Kidney (tissue), 14 donors: ENCODE measurements around the gene CCDC146. TPM values are rescaled to one million over a fixed set of nuclear protein-coding genes. Genes with fewer than 3 reads are reported as not detected.

Experiments used
- DNase-seq, 5 donors: peaks; one replicate each; pipeline ENCODE4 v3.0.0-alpha.2; 2013 to 2020
- FAIRE-seq: peaks from 2 replicates; lab custom pipeline; 2012; peaks lifted over from hg19 to GRCh38; lab: Jason Lieb, UNC
- H3K27ac ChIP-seq, 2 donors: one replicate each; pipeline ENCODE4 v1.7.0; 2013; ENCODE audit warnings: low read depth in 2 of 2, low read length in 2 of 2, inconsistent platforms in 1 of 2
- H3K27me3 ChIP-seq: one replicate; pipeline ENCODE4 v1.7.1; 2013; ENCODE audit warnings: low read length, inconsistent platforms; ENCODE audit not compliant: control insufficient read depth, insufficient read depth
- H3K36me3 ChIP-seq, 3 donors: one replicate each; pipeline versions ENCODE4 v1.7.0 to v1.7.1; 2013; ENCODE audit warnings: low read length in 3 of 3, control low read depth in 1 of 3, inconsistent platforms in 1 of 3; ENCODE audit not compliant: insufficient read depth in 3 of 3, control insufficient read depth in 2 of 3
- H3K4me1 ChIP-seq, 3 donors: one replicate each; pipeline versions ENCODE4 v1.7.0 to v1.7.1; 2013; ENCODE audit warnings: low read length in 3 of 3, inconsistent platforms in 1 of 3, low read depth in 1 of 3; ENCODE audit not compliant: control insufficient read depth in 2 of 3, insufficient read depth in 2 of 3
- H3K4me3 ChIP-seq, 3 donors: one replicate each; pipeline versions ENCODE4 v1.7.0 to v1.8.1; 2013; ENCODE audit warnings: low read length in 3 of 3, control low read depth in 1 of 3, inconsistent platforms in 1 of 3
- H3K9ac ChIP-seq, 3 donors: one replicate each; pipeline versions ENCODE4 v1.7.0 to v1.7.1; 2013; ENCODE audit warnings: low read length in 3 of 3, control low read depth in 1 of 3, inconsistent platforms in 1 of 3
- H3K9me3 ChIP-seq, 3 donors: one replicate each; pipeline versions ENCODE4 v1.7.0 to v1.7.1; 2013; ENCODE audit warnings: low read length in 3 of 3, control low read depth in 1 of 3, inconsistent platforms in 1 of 3; ENCODE audit not compliant: control insufficient read depth in 2 of 3, insufficient read depth in 1 of 3
- intact Hi-C: fragments of 100-400 bp; cut with DNase I; formaldehyde crosslinking; loops from one replicate; pipeline ENCODE4 v1.11.1; 2022
- polyA plus RNA-seq: library from polyadenylated mRNA; stranded (reverse); fragments of 350-450 nt; fragmentation: Illumina TruSeq; extraction: RNeasy Lipid Tissue Mini Kit (QIAGEN cat#74804); gene quantifications from one replicate; pipeline ENCODE4 v1.2.3, GENCODE V29; 2014; ENCODE audit warnings: low read depth, low replicate concordance; ENCODE audit not compliant: insufficient read depth
- total RNA-seq: library from RNA; stranded (reverse); fragmentation: NEBNext Ultra II Directional; extraction: Animal tissue kit (Norgen Biotek cat#: 25700); gene quantifications from one replicate; pipeline ENCODE4 v1.2.1, GENCODE V29; 2021
- TF ChIP-seq, protein P1 (sequence below): IDR thresholded peaks from 3 replicates; pipeline ENCODE4 v1.5.1; 2012; ENCODE audit warnings: mild to moderate bottlenecking, moderate library complexity, borderline replicate concordance; ENCODE audit not compliant: insufficient read depth; ENCODE audit errors: extremely low read depth
- donor health status: control.
- donor health status: control.
- donor health status: control.
- donor health status: control.
- donor health status: control.
- donor health status: DM: yes; HTN: yes; CAD: no.
- donor health status: Normal renal cell carcinoma (clear cell type).

Gene CCDC146
- total and polyA plus RNA-seq, 2 donors from 2014 or later: 8.8 to 15.4 TPM

DNA sequence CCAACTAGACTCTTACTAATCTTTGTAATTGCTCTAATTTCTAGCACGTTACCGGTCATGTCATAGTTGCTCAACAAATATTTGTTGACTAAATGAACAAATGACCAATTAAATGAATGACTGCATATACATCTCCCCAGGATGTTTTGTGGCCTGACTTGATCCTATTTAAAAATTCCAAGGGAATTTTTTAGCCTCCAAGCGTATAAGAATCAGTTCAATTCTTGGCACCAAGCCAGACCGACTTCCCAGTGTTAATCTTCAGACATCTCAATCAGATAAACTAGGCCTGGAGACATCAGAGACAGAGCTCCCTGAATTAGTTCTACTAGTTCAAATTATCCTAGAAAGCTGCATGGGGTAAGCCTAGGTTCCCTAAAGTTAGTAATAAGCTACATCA, 197.7 kb downstream of the CCDC146 start:
- TF ChIP-seq, protein P1, sequence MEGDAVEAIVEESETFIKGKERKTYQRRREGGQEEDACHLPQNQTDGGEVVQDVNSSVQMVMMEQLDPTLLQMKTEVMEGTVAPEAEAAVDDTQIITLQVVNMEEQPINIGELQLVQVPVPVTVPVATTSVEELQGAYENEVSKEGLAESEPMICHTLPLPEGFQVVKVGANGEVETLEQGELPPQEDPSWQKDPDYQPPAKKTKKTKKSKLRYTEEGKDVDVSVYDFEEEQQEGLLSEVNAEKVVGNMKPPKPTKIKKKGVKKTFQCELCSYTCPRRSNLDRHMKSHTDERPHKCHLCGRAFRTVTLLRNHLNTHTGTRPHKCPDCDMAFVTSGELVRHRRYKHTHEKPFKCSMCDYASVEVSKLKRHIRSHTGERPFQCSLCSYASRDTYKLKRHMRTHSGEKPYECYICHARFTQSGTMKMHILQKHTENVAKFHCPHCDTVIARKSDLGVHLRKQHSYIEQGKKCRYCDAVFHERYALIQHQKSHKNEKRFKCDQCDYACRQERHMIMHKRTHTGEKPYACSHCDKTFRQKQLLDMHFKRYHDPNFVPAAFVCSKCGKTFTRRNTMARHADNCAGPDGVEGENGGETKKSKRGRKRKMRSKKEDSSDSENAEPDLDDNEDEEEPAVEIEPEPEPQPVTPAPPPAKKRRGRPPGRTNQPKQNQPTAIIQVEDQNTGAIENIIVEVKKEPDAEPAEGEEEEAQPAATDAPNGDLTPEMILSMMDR: no peak
- Histone ChIP-seq H3K27ac (no peak overlapping the region), H3K9ac (no peak overlapping the region), H3K27me3 (no peaks in the 10 kb centered on the region), H3K36me3 (no peaks in the 10 kb centered on the region), H3K4me1 (no peaks in the 10 kb centered on the region), H3K4me3 (no peak overlapping the region), H3K9me3 (no peaks in the 10 kb centered on the region)
- DNase-seq: no peak
- FAIRE-seq: no peak
- intact Hi-C loops: no loop called here

DNA sequence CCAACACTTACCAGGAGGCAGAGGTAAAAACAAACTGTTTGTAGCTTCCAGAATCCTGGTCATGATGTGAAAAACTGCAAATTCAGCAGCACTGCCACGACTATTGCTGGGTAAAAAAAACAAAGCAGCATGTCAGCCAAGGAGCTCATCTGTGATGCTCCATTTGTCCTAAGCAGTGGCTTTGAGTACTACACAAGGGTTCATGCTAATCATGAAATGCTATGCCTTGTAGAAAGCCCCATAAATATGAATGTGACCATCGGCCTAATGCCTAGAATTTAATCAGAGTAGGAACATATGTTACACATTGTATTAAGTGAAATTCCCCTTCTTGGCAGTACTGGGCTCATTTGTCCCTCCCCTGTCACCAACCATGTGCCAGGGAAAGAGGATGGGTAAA, 198.3 kb downstream of the CCDC146 start:
- Histone ChIP-seq H3K4me3 (no peak overlapping the region), H3K4me1 (no peaks in the 10 kb centered on the region), H3K9ac (no peak overlapping the region), H3K27ac (no peak overlapping the region), H3K27me3 (no peaks in the 10 kb centered on the region), H3K9me3 (no peaks in the 10 kb centered on the region), H3K36me3 (no peaks in the 10 kb centered on the region)
- DNase-seq: no peak
- intact Hi-C loops: no loop called here
- no peak for FAIRE-seq
- TF ChIP-seq, protein P1: no peak

DNA sequence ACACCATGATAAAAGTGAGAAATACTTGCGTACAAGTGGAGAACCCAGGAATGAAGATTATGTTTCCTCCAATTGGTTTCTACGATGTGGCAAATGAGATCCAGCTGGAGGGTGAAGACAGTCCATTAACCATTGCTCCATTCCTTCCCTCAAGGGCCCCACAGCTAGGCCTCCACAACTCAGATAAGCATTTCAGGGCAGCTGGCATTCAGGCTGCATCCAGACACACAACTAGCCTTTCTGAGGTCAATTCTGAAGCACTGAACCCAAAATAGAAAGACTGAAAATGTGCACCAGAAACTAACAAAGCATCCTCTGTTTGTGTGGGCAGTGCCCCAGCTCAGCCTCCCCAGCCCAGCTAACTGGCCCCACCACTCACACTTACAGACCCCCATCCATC, 198.9 kb downstream of the CCDC146 start:
- TF ChIP-seq, protein P1: no peak
- no peak for DNase-seq
- Histone ChIP-seq H3K9ac (no peak overlapping the region), H3K4me3 (no peak overlapping the region), H3K27me3 (no peaks in the 10 kb centered on the region), H3K9me3 (no peaks in the 10 kb centered on the region), H3K36me3 (no peaks in the 10 kb centered on the region), H3K27ac (no peak overlapping the region), H3K4me1 (no peaks in the 10 kb centered on the region)
- intact Hi-C loops: no loop called here
- FAIRE-seq: no peak

DNA sequence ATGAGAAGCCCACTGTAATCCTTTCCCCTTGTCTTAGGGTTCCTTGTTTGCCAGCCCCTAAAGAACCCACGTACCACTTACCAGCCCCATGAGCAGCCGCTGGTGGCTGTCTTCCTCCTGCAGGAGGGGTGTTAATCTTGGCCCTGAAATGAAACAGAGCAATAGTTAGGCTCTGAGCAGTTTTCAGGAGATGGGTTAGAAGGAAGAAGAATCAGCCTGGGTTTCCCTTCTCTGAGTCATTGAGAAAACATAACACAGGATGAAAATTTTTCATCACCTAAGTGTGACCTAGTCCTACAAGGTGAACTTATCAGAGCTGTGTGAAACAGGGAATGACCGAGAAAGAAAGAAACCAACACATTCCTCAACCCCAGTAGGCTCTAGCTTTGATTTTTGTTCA, 203.7 kb downstream of the CCDC146 start:
- Histone ChIP-seq H3K27ac (no peak overlapping the region), H3K9me3 (no peaks in the 10 kb centered on the region), H3K27me3 (no peaks in the 10 kb centered on the region), H3K4me3 (no peak overlapping the region), H3K36me3 (no peaks in the 10 kb centered on the region), H3K9ac (no peak overlapping the region), H3K4me1 (peaks cover 2 to 8% (median 3%) of the 10 kb centered on the region in 3 donors)
- FAIRE-seq (no peak), DNase-seq (no peak)
- TF ChIP-seq, protein P1: no peak
- intact Hi-C loops: no loop called here
